ENCODE measurements around the gene MGAT3. TPM values are rescaled to one million over a fixed set of nuclear protein-coding genes. Genes with fewer than 3 reads are reported as not detected.

MGAT3 gene
- total and polyA plus RNA-seq, 2 of the 8 experiments (the other 6 are each of a cell fraction or from before 2014, with no cell fraction given): 4.3 to 9.2 TPM

DNA sequence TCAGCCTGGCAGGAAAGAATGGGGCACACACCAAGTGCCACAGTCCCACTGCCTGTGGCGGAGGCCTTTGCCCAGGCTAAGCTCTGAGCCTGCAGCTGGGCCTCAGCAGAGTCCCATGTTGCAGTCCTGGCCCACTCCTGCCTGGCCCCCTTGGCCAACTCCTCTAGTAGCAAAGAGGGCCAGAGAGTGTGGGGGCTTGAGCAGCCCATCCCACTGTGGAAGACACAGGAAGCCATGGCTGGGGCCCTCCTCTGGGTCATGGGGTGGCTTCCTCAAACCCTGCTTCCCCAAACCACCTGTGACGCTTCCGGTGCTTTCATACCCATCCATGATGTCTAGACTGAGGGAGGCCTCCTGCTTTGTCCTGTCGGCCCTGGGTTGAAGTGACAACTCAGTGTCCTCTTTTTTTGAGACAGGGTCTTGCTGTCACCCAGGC is 69.9 kb downstream of the MGAT3 start:
- Histone ChIP-seq H3K79me1 (ENCODE audit: low read depth, low read length) (peaks cover 3% of the 10 kb centered on the region; the same call in 1 of the 2 replicates), H3K23ac (ENCODE audit: insufficient read length) (no peak overlapping the region), H3K4me2 (ENCODE audit: insufficient read depth in 1 of 2, low read depth in 2 of 2, low read length in 2 of 2) (no peak overlapping the region), H3K4ac (replicated peaks; ENCODE audit: insufficient read length, low read depth, low read length) (no peak overlapping the region), H2BK20ac (ENCODE audit: low read length) (no peak overlapping the region), H4K20me1 (replicated peaks in 1 of 2; ENCODE audit: control insufficient read depth in 1 of 2, insufficient read depth in 2 of 2, low read length in 2 of 2) (peaks cover 34 to 53% of the 10 kb centered on the region in 2 experiments), H3K4me1 (replicated peaks in 1 of 4; ENCODE audit: control insufficient read depth in 3 of 4, insufficient read depth in 4 of 4, low read length in 3 of 4) (peaks cover 4 to 24% (median 7%) of the 10 kb centered on the region in 4 experiments), H3K36me3 (ENCODE audit: control insufficient read depth in 2 of 4, insufficient read depth in 4 of 4, low read length in 3 of 4) (peaks cover 20 to 34% (median 30%) of the 10 kb centered on the region in 4 experiments), H4K91ac (replicated peaks; ENCODE audit: insufficient read length, low read length) (no peak overlapping the region), H3K9ac (replicated peaks in 1 of 4; ENCODE audit: extremely low read depth in 1 of 4, low read depth in 3 of 4, low read length in 3 of 4) (no peak overlapping the region), H2BK15ac (ENCODE audit: low read length) (no peak overlapping the region), H3K27me3 (replicated peaks in 1 of 4; ENCODE audit: control insufficient read depth in 3 of 4, extremely low read depth in 1 of 4, insufficient read depth in 3 of 4, low read length in 3 of 4) (no peaks in the 10 kb centered on the region), H2BK12ac (ENCODE audit: low read depth, low read length) (no peak overlapping the region), H4K8ac (ENCODE audit: extremely low read depth, insufficient read depth, low read length) (no peak overlapping the region), H3K18ac (ENCODE audit: extremely low read depth, low read length) (no peak overlapping the region), H3K9me3 (ENCODE audit: insufficient read depth in 2 of 2, low read depth in 1 of 2, low read length in 1 of 2) (no peaks in the 10 kb centered on the region), H3K23me2 (ENCODE audit: low read depth, low read length) (peaks cover under 1% of the 10 kb centered on the region), H3K79me2 (ENCODE audit: control insufficient read depth in 1 of 2, insufficient read depth in 2 of 2, low read length in 2 of 2) (peaks cover 0 to 25% of the 10 kb centered on the region in 2 experiments; a peak in 3 of 4 replicates), H3K14ac (ENCODE audit: insufficient read length) (no peak overlapping the region), H3K4me3 (ENCODE audit: extremely low read depth in 1 of 4, insufficient read depth in 2 of 4, low read depth in 3 of 4, low read length in 4 of 4) (no peak overlapping the region), H2BK5ac (ENCODE audit: low read depth, low read length) (no peak overlapping the region), H2AK5ac (ENCODE audit: low read depth, low read length) (no peak overlapping the region), H3K56ac (replicated peaks; ENCODE audit: insufficient read length, low read depth, low read length) (no peak overlapping the region), H2BK120ac (replicated peaks; ENCODE audit: low read depth, low read length) (no peak overlapping the region), H2AFZ (ENCODE audit: low read length) (no peak overlapping the region), H3K27ac (ENCODE audit: low read depth, low read length) (no peak overlapping the region), H4K5ac (ENCODE audit: insufficient read length, low read depth, low read length) (no peak overlapping the region)
- FAIRE-seq (no peak), DNase-seq (ENCODE audit: low read depth in 1 of 2, low spot score in 2 of 2) (no peak)
- WGBS, 2 experiments (ENCODE audit: extremely low coverage in 1 of 2, insufficient coverage in 1 of 2, insufficient read length in 1 of 2, insufficient replicate concordance in 2 of 2, low coverage in 1 of 2, low lambda C conversion rate in 2 of 2, missing lambda C conversion rate in 1 of 2): 86% methylated on average over 4 of the region's 4 CpGs; no CpG with 5 or more reads in 1 of the 2 experiments
- ChIA-PET CTCF (ENCODE audit: partially characterized antibody) (interaction anchor here (0.6 to 21.9 kb wide), 3 partner anchors 12 to 141 kb away, joined by 3 to 361 read pairs (median 150); partner anchors contain the start of gene MIEF1), POLR2A (ENCODE audit: partially characterized antibody) (interaction anchor here (1.0 to 8.9 kb wide), 8 partner anchors 10 to 353 kb away, joined by 3 to 72 read pairs (median 4); no protein-coding TSS in a partner anchor)
- TF ChIP-seq CHD1 (IDR thresholded peaks at IDR 0.05; ENCODE audit: low read depth, low read length) (no peak), ZNF274 (IDR thresholded peaks at IDR 0.05; ENCODE audit: borderline replicate concordance, extremely low read depth, low read length) (no peak), ASH2L (IDR thresholded peaks at IDR 0.05; ENCODE audit: low read length) (no peak), TEAD4 (IDR thresholded peaks at IDR 0.05; ENCODE audit: low read depth, low read length) (no peak), JUND (IDR thresholded peaks at IDR 0.05; ENCODE audit: low read length) (no peak), JUN (IDR thresholded peaks at IDR 0.05; ENCODE audit: low read depth, low read length) (no peak), POLR2AphosphoS5 (IDR thresholded peaks at IDR 0.05; ENCODE audit: low read depth, low read length) (peak; percentile 58), POLR2A (IDR thresholded peaks at IDR 0.05; ENCODE audit: control extremely low read depth in 1 of 2, low read depth in 2 of 2, low read length in 2 of 2) (peak in 1 of 2 experiments; percentile 54; a peak in 2 of 3 replicates)

Data from H1 (cell line).